ENCODE data around the gene UHMK1. TPM values are rescaled to one million over a fixed set of nuclear protein-coding genes. Genes with fewer than 3 reads are reported as not detected.

UHMK1 gene
- total RNA-seq, 1 experiment from 2014 or later: 15.8 TPM

DNA sequence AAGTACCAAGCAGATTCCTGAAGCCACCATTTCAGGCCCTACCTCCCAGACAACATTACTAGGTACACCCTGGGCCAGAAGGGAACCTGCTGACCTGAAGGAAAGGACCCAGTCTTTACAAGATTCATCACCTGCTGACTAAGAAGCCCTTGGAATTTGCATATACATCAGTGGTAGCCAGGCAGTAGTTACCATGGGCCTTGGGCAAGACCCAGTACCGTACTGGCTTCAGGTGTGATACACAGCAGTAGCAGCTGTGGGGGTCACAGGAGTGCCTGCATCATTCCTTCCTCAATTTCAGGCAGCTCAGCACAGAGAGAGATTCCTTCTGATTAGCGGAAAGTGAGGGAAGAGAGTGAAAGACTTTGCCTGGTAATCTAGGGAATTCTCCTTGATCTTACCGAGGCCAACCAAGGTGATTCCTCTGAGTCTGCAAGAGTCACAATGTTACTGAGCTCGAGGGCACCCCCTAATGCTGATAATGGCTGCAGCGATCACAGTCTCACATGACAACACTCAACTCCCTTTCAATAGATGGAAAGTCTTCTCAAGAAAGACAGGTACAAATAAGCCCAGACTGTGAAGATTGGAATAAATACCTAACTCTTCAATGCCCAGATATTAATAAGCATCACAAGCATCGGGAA lies 22.0 kb upstream of the UHMK1 start:
- Histone ChIP-seq H3K9ac (ENCODE audit: extremely low read depth, insufficient read length, low read length) (no peak overlapping the region), H4K5ac (ENCODE audit: insufficient read length, low read depth, low read length) (no peak overlapping the region), H3K4me2 (ENCODE audit: insufficient read depth, insufficient read length, low read length) (no peak overlapping the region), H3K9me3 (ENCODE audit: control insufficient read depth, low read depth, low read length) (no peaks in the 10 kb centered on the region), H4K20me1 (ENCODE audit: control insufficient read depth, insufficient read depth, insufficient read length) (no peaks in the 10 kb centered on the region), H2AK5ac (ENCODE audit: insufficient read length, low read length) (no peak overlapping the region), H3T11ph (ENCODE audit: low read length) (no peak overlapping the region), H3K18ac (ENCODE audit: insufficient read length, low read depth, low read length) (no peak overlapping the region), H3K23ac (ENCODE audit: insufficient read length, low read depth, low read length) (no peak overlapping the region), H3K27ac (ENCODE audit: insufficient read length, low read depth, low read length) (no peak overlapping the region), H2BK15ac (ENCODE audit: low read depth, low read length) (no peak overlapping the region), H2BK120ac (ENCODE audit: low read depth, low read length, poor library complexity, severe bottlenecking) (no peak overlapping the region), H4K91ac (ENCODE audit: insufficient read length, low read depth, low read length) (no peak overlapping the region), H2BK5ac (ENCODE audit: insufficient read length, low read length) (no peak overlapping the region), H3K79me2 (ENCODE audit: insufficient read depth, low read length) (no peaks in the 10 kb centered on the region), H3K79me1 (ENCODE audit: insufficient read depth, low read depth, low read length, poor library complexity, severe bottlenecking) (no peaks in the 10 kb centered on the region), H2BK20ac (ENCODE audit: low read depth, low read length, poor library complexity, severe bottlenecking) (no peak overlapping the region), H2AFZ (ENCODE audit: low read length) (no peak overlapping the region), H3K4me1 (ENCODE audit: insufficient read depth, low read length) (no peaks in the 10 kb centered on the region; the same call in none of the 2 replicates), H3K27me3 (ENCODE audit: insufficient read depth, low read length) (no peaks in the 10 kb centered on the region), H3K4ac (ENCODE audit: low read depth, low read length) (no peak overlapping the region), H3K14ac (ENCODE audit: insufficient read depth, low read length) (no peak overlapping the region), H3K23me2 (ENCODE audit: insufficient read length, low read depth, low read length, poor library complexity, severe bottlenecking) (no peaks in the 10 kb centered on the region), H2BK12ac (ENCODE audit: insufficient read length, low read depth, low read length) (no peak overlapping the region), H4K8ac (replicated peaks; ENCODE audit: insufficient read length, low read depth, low read length) (no peak overlapping the region), H3K56ac (ENCODE audit: insufficient read length, low read depth, low read length) (no peak overlapping the region)
- WGBS (ENCODE audit: extremely low coverage, insufficient read length, low lambda C conversion rate): no CpG with 5 or more reads among the region's 6 CpGs
- Mint-ChIP-seq H3K9me3 (peaks cover 2 to 8% of the 10 kb centered on the region in 2 experiments; a peak in 2 of 5 replicates), H3K27ac (no peak overlapping the region), H3K4me3 (no peak overlapping the region), H3K36me3 (ENCODE audit: insufficient read depth in 1 of 3, low read depth in 3 of 3) (peaks cover 0 to 9% (median 2%) of the 10 kb centered on the region in 3 experiments; a peak in 2 of 7 replicates), H3K4me1 (peaks cover 11 to 19% of the 10 kb centered on the region in 2 experiments), H3K27me3 (ENCODE audit: low read depth) (no peaks in the 10 kb centered on the region)
- TF ChIP-seq, protein P1, sequence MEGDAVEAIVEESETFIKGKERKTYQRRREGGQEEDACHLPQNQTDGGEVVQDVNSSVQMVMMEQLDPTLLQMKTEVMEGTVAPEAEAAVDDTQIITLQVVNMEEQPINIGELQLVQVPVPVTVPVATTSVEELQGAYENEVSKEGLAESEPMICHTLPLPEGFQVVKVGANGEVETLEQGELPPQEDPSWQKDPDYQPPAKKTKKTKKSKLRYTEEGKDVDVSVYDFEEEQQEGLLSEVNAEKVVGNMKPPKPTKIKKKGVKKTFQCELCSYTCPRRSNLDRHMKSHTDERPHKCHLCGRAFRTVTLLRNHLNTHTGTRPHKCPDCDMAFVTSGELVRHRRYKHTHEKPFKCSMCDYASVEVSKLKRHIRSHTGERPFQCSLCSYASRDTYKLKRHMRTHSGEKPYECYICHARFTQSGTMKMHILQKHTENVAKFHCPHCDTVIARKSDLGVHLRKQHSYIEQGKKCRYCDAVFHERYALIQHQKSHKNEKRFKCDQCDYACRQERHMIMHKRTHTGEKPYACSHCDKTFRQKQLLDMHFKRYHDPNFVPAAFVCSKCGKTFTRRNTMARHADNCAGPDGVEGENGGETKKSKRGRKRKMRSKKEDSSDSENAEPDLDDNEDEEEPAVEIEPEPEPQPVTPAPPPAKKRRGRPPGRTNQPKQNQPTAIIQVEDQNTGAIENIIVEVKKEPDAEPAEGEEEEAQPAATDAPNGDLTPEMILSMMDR (conservative IDR thresholded peaks at IDR 0.05): peak; percentile 56
- peak; percentile 63 for DNase-seq

Measured in H9 (cell line).